GM12878 (cell line): ENCODE measurements around the gene ASCC1. TPM values are rescaled to one million over a fixed set of nuclear protein-coding genes. Genes with fewer than 3 reads are reported as not detected.
"Not testable (repeated sequence)": the region's sequence is repeated elsewhere in the genome, so short reads cannot be mapped to it uniquely, and the experiment has no call there.

Experiments used
- ATAC-seq: fragments of 200-7000 bp; cut with Tn5 transposase; 3 replicates; pipeline ENCODE4 v1.9.1; 2020; ENCODE audit warnings: mild to moderate bottlenecking, moderate library complexity
- BruUV-seq: library from RNA; stranded (reverse); fragments of 400-500 nt; replicated peaks from 2 replicates; lab custom pipeline; 2021; lab: Mats Ljungman, UMichigan
- CTCF ChIA-PET: fragments of 300-600 bp; sonication (Branson Sonifier 250); formaldehyde crosslinking; extraction: SDS; loops from one replicate; lab custom pipeline; 2021; ENCODE audit warnings: inconsistent platforms; lab: Yijun Ruan, JAX
- POLR2A ChIA-PET: fragments of 350-600 bp; formaldehyde crosslinking; extraction: SDS; loops from one replicate; lab custom pipeline; 2021; ENCODE audit warnings: inconsistent platforms; lab: Charles Lee
- RAD21 ChIA-PET: fragments of 300-600 bp; sonication (Branson Sonifier 250); formaldehyde crosslinking; loops from one replicate; lab custom pipeline; 2023; ENCODE audit warnings: antibody characterized with exemption; ENCODE audit not compliant: unreplicated experiment; lab: Charles Lee
- SMC1A ChIA-PET: fragments of 300-600 bp; sonication (Branson Sonifier 250); formaldehyde crosslinking; loops from one replicate; lab custom pipeline; 2023; ENCODE audit not compliant: unreplicated experiment, uncharacterized antibody; lab: Charles Lee
- DNase-seq: peaks from one replicate; pipeline ENCODE4 v3.0.0-alpha.2; 2011; ENCODE audit warnings: low read depth, low spot score
- FAIRE-seq: peaks from 3 replicates; lab custom pipeline; 2011; peaks lifted over from hg19 to GRCh38; lab: Jason Lieb, UNC
- H2AFZ ChIP-seq: 2 replicates; pipeline ENCODE4 v1.6.0; 2011; ENCODE audit warnings: low read depth, low read length, control low read depth; ENCODE audit not compliant: control insufficient read depth
- H3K27ac ChIP-seq: 2 replicates; pipeline ENCODE4 v1.5.1; 2011; ENCODE audit warnings: control low read depth; ENCODE audit not compliant: control insufficient read depth, insufficient read depth
- H3K27me3 ChIP-seq, 2 experiments: replicated peaks in 1 of 2; 2 replicates each; pipeline versions ENCODE4 v1.6.0 to v1.6.1; 2011; ENCODE audit warnings: low read length in 1 of 2; ENCODE audit not compliant: control insufficient read depth in 2 of 2, insufficient read depth in 2 of 2
- H3K36me3 ChIP-seq, 2 experiments: 2 replicates each; pipeline ENCODE4 v1.5.1; 2011; ENCODE audit warnings: low read length in 1 of 2; ENCODE audit not compliant: control insufficient read depth in 2 of 2, insufficient read depth in 2 of 2
- H3K4me1 ChIP-seq: 2 replicates; pipeline ENCODE4 v1.6.1; 2011; ENCODE audit warnings: mild to moderate bottlenecking, low read length, moderate library complexity, mixed read lengths; ENCODE audit not compliant: control insufficient read depth, insufficient read depth
- H3K4me2 ChIP-seq: 2 replicates; pipeline ENCODE4 v1.6.0; 2011; ENCODE audit warnings: control low read depth; ENCODE audit not compliant: control insufficient read depth, insufficient read depth
- H3K4me3 ChIP-seq: fragments of 200-600 bp; sonication (generic); 2 replicates; pipeline ENCODE4 v1.5.1; 2016
- H3K79me2 ChIP-seq: 2 replicates; pipeline ENCODE4 v1.6.0; 2011; ENCODE audit warnings: low read length; ENCODE audit not compliant: control insufficient read depth, insufficient read depth
- H3K9ac ChIP-seq: 2 replicates; pipeline ENCODE4 v1.8.0; 2011; ENCODE audit warnings: low read length, control low read depth, mixed read lengths; ENCODE audit not compliant: control insufficient read depth, insufficient read depth
- H3K9me3 ChIP-seq: replicated peaks from 3 replicates; pipeline ENCODE4 v1.5.1; 2011; ENCODE audit warnings: mild to moderate bottlenecking, low read length; ENCODE audit not compliant: control insufficient read depth, insufficient read depth
- H4K20me1 ChIP-seq: 2 replicates; pipeline ENCODE4 v1.6.0; 2011; ENCODE audit not compliant: control insufficient read depth, insufficient read depth
- ZNF217 ChIP-seq: fragments of 450-650 bp; IDR thresholded peaks from 2 replicates; pipeline ENCODE4 v1.6.1; 2017; ENCODE audit warnings: antibody characterized with exemption, mild to moderate bottlenecking
- WGBS: methylation state at CpG from one replicate; pipeline ENCODE4 v1.1.6; 2016; ENCODE audit warnings: low lambda C conversion rate; ENCODE audit not compliant: insufficient replicate concordance, insufficient coverage; ENCODE audit errors: missing lambda C conversion rate; 5-methylcytosine and 5-hydroxymethylcytosine counted together
- in situ Hi-C: fragments of 300-500 bp; cut with MboI; formaldehyde crosslinking; loops from 9 replicates; pipeline ENCODE4 v1.14.3; 2018; ENCODE audit warnings: mixed read lengths
- intact Hi-C: fragments of 100-400 bp; cut with micrococcal nuclease; formaldehyde crosslinking; loops from one replicate; pipeline ENCODE4 v1.14.2; 2022; ENCODE audit not compliant: unreplicated experiment
- polyA plus RNA-seq, 11 experiments: library from polyadenylated mRNA; depleted of rRNA in 4 of 11; unstranded in 6 of 11; stranded (reverse) in 5 of 11; fragments of >200 nt; fragmentation: Nextera tagmentation in 4 of 11; fragmentation: Illumina TruSeq in 1 of 11; extraction: Ambion mirVana in 4 of 11; extraction: Trizol in 1 of 11; gene quantifications; 1 replicate in 1 of 11; 2 replicates in 10 of 11; pipeline versions ENCODE4 v1.2.1 to v1.2.3, GENCODE V29; 2011 to 2016; ENCODE audit warnings: inconsistent platforms in 2 of 11, missing spikeins in 2 of 11, low read depth in 1 of 11
- total RNA-seq, 4 experiments: library from RNA; depleted of rRNA in 3 of 4; stranded (reverse); fragments of >200 nt in 3 of 4; fragmentation: Illumina TruSeq in 1 of 4; extraction: Trizol in 1 of 4; gene quantifications; 2 replicates each; pipeline versions ENCODE4 v1.2.1 to v1.2.3, GENCODE V29; 2013 to 2021

ASCC1 gene
- total and polyA plus RNA-seq, 10 of the 15 experiments (the other 5 are each of a cell fraction or from before 2014, with no cell fraction given), result 23.3 to 80.6 (median 42.8) TPM

DNA sequence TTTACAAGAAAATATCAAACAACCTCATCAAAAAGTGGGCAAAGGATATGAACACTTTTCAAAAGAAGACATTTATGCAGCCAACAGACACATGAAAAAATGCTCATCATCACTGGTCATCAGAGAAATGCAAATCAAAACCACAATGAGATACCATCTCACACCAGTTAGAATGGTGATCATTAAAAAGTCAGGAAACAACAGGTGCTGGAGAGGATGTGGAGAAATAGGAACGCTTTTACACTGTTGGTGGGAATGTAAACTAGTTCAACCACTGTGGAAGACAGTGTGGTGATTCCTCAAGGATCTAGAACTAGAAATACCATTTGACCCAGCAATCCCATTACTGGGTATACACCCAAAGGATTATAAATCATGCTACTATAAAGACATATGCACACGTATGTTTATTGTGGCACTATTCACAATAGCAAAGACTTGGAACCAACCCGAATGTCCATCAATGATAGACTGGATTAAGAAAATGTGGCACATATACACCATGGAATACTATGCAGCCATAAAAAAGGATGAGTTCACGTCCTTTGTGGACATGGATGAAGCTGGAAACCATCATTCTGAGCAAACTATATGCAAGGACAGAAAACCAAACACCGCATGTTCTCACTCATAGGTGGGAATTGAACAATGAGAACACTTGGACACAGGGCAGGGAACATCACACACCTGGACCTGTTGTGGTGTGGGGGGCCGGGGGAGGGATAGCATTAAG is 65.2 kb downstream of the ASCC1 start:
- in situ Hi-C loops, ATAC-seq, H2AFZ ChIP-seq, H3K4me2 ChIP-seq, H3K36me3 ChIP-seq, H3K27ac ChIP-seq, RAD21 ChIA-PET, H3K4me1 ChIP-seq, intact Hi-C loops, H4K20me1 ChIP-seq, H3K27me3 ChIP-seq, FAIRE-seq, CTCF ChIA-PET, H3K4me3 ChIP-seq, H3K9me3 ChIP-seq, H3K9ac ChIP-seq, POLR2A ChIA-PET, DNase-seq, H3K79me2 ChIP-seq, BruUV-seq: not testable (repeated sequence)
- WGBS, result 94% methylated on average over 6 of the region's 6 CpGs
- TF ChIP-seq ZNF217, result 0 out of 2 replicates have a peak, but pooled peaks have one; percentile 22
- SMC1A ChIA-PET, result interaction anchor here (1.0 kb wide), 1 partner anchor 23 kb away, joined by 3 read pairs; no protein-coding TSS in a partner anchor

DNA sequence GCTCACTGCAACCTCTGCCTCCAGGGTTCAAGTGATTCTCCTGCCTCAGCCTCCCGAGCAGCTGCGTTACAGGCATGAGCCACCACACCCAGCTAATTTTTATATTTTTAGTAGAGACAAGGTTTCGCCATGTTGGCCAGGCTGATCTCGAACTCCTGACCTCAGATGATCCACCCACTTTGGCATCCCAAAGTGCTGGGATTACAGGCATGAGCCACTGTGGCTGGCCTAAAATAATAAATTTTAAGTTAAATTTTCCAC is 68.8 kb downstream of the ASCC1 start:
- H3K27ac ChIP-seq, H3K27me3 ChIP-seq, FAIRE-seq, H3K36me3 ChIP-seq, H3K9me3 ChIP-seq, H3K4me3 ChIP-seq, BruUV-seq, H3K4me2 ChIP-seq, RAD21 ChIA-PET, ATAC-seq, intact Hi-C loops, H3K9ac ChIP-seq, H4K20me1 ChIP-seq, H3K4me1 ChIP-seq, DNase-seq, H2AFZ ChIP-seq, in situ Hi-C loops, H3K79me2 ChIP-seq, POLR2A ChIA-PET: not testable (repeated sequence)
- SMC1A ChIA-PET, result interaction anchor here (1.5 to 1.6 kb wide), 2 partner anchors 11 to 21 kb away, joined by 5 to 9 read pairs; no protein-coding TSS in a partner anchor
- 100% methylated on average over 4 of the region's 4 CpGs for WGBS
- CTCF ChIA-PET, result interaction anchor here (0.6 to 1.3 kb wide), 4 partner anchors 11 to 251 kb away, joined by 3 to 4 read pairs (median 3); no protein-coding TSS in a partner anchor
